GM20000 (cell line): ENCODE measurements around the gene SIPA1L3.

Source experiments
- DNase-seq: peaks from one replicate; pipeline ENCODE4 v3.0.0; 2012; ENCODE audit warnings: low spot score
- CTCF ChIP-seq: IDR thresholded peaks from 2 replicates; pipeline ENCODE4 v1.5.1; 2012; ENCODE audit warnings: mild to moderate bottlenecking, control low read depth; ENCODE audit errors: extremely low read depth, missing control alignments

Gene SIPA1L3

DNA sequence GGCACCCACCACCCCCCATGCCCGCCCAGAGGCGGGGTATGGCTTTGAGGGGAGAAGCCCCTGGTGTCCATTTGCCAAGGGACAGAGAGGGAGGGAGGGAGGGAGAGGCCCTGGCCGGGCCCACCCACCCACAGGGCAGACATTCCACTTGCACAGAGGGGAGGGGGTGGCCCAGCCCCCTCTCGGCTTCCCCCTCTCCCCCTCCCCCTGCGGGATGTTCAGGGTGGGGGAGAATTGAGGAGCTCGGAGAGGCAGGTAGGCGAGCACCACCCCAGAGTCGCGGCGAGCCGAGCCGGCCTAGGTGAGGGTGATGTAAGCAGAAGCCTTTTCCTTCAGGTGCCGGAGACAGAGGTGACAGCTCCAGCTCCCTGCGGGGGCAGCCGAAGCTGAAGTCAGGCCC is 304.8 kb downstream of the SIPA1L3 start:
- no peak for TF ChIP-seq CTCF
- no peak for DNase-seq

DNA sequence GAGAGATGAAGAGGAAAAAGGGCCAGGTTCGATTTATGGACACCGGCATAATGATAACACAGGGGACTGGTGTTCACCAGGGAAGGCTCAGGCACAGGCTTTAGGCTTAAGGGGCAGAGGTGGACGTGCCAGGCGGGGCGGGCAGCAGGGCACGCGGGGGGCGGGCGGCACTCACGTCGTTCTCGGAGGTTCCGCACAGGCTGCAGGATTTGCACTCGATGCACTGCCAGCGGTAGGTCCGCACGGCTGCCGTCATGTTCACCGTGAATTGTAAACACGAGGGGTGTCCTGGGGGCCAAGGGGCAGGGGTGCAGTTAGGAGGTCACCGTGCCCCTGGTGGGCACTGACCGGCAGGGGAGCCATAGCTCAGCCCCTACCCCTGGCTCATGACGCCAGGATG is 306.5 kb downstream of the SIPA1L3 start:
- no peak for DNase-seq
- TF ChIP-seq CTCF = no peak

- DNase-seq = peak; percentile 59
- TF ChIP-seq CTCF = no peak
These were observed 307.1 kb downstream of the SIPA1L3 start for GRCh38 chr19:38213911-38214625.

GRCh38 chr19:38216785-38217641 is 310.0 kb downstream of the SIPA1L3 start:
- no peak for DNase-seq
- no peak for TF ChIP-seq CTCF

DNA sequence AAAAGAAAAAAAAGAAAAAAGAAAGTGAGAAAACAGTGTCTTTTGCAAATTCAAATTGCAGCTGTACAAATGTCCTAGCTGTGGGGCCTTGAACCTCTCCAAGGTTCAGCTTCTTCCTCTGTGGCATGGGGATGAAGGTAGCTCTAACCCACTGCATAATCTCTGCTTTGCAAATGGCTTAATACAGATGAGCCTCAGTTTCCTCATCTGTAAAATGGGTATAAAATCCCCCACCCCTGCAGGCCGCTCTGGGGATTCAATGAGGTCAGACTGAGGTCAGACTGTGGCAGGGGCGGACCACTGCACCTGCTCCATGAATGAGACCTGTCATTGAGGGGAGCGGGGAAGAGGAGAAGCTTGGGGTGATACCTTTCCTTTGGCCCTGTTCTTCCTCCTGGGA is 311.2 kb downstream of the SIPA1L3 start:
- TF ChIP-seq CTCF = no peak

DNA sequence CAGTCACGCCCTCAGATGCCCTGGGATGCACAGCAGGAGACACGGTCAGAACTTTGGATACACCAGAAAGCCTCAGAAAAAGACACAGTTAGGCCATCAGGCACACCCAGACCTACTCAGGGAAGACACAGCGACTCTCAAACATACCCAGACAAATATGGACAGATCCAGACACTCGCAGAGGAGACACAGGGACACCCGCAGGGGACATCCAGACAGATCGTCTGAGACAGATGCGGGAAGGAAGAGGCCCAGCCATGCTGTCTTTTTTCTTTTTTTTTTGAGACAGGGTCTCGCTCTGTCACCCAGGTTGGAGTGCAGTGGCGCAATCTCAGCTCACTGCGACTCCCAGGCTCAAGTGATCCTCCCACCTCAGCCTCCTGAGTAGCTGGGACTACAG is 312.2 kb downstream of the SIPA1L3 start:
- DNase-seq = no peak
- TF ChIP-seq CTCF = no peak

More for the DNA sequence above, 311.2 kb downstream of the SIPA1L3 start:
- DNase-seq = no peak

DNA sequence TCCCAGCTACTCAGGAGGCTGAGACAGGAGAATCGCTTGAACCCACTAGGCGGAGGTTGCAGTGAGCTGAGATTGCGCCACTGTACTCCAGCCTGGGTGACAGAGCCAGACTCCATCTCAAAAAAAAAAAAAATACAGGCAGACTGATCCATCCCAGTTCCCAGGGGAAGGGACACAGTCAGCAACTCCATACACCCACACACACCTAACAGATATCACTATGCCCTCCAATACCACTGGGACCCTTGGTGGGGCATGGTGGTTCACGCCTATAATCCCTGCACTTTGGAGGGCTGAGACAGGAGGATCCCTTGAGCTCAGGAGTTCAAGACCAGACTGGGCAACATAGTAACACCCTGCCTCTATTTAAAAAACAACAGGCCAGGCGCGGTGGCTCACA is 314.4 kb downstream of the SIPA1L3 start:
- no peak for DNase-seq
- TF ChIP-seq CTCF = no peak
